GM13977 (cell line): ENCODE results near the gene RANBP9.

Experiments
- DNase-seq: peaks from one replicate; pipeline ENCODE4 v3.0.0; 2012; ENCODE audit warnings: low spot score
- in situ Hi-C: fragments of 300-500 bp; cut with MboI; formaldehyde crosslinking; loops from one replicate; pipeline ENCODE4 v1.12.0; 2022; ENCODE audit warnings: low sequenced_read_pairs, low pct_unique_long_range_greater_than_20kb, mixed read lengths, inconsistent platforms; ENCODE audit not compliant: unreplicated experiment
- TF ChIP-seq, protein P1 (sequence below): IDR thresholded peaks from 2 replicates; pipeline ENCODE4 v1.5.1; 2012; ENCODE audit warnings: mild to moderate bottlenecking, control low read depth; ENCODE audit not compliant: insufficient read depth; ENCODE audit errors: extremely low read depth, missing control alignments

Gene RANBP9

DNA sequence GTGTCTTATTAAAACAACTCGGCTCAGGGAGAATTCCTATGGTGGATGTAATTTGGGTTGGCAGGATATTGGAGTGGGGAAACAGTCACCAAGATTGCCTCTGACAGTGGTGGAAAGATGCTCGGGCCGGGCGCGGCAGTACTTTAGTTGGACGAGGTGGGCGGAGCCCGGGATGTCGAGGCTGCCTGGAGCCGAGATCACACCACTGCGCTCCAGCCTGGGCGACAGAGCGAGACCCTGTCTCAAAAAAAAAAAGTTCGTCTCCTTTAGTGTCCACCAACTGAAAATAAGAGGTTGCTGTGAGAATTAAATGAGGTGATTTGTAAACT, 95.9 kb downstream of the RANBP9 start:
- TF ChIP-seq, protein P1, sequence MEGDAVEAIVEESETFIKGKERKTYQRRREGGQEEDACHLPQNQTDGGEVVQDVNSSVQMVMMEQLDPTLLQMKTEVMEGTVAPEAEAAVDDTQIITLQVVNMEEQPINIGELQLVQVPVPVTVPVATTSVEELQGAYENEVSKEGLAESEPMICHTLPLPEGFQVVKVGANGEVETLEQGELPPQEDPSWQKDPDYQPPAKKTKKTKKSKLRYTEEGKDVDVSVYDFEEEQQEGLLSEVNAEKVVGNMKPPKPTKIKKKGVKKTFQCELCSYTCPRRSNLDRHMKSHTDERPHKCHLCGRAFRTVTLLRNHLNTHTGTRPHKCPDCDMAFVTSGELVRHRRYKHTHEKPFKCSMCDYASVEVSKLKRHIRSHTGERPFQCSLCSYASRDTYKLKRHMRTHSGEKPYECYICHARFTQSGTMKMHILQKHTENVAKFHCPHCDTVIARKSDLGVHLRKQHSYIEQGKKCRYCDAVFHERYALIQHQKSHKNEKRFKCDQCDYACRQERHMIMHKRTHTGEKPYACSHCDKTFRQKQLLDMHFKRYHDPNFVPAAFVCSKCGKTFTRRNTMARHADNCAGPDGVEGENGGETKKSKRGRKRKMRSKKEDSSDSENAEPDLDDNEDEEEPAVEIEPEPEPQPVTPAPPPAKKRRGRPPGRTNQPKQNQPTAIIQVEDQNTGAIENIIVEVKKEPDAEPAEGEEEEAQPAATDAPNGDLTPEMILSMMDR = no peak
- DNase-seq = no peak
- in situ Hi-C loops = no loop called here

DNA sequence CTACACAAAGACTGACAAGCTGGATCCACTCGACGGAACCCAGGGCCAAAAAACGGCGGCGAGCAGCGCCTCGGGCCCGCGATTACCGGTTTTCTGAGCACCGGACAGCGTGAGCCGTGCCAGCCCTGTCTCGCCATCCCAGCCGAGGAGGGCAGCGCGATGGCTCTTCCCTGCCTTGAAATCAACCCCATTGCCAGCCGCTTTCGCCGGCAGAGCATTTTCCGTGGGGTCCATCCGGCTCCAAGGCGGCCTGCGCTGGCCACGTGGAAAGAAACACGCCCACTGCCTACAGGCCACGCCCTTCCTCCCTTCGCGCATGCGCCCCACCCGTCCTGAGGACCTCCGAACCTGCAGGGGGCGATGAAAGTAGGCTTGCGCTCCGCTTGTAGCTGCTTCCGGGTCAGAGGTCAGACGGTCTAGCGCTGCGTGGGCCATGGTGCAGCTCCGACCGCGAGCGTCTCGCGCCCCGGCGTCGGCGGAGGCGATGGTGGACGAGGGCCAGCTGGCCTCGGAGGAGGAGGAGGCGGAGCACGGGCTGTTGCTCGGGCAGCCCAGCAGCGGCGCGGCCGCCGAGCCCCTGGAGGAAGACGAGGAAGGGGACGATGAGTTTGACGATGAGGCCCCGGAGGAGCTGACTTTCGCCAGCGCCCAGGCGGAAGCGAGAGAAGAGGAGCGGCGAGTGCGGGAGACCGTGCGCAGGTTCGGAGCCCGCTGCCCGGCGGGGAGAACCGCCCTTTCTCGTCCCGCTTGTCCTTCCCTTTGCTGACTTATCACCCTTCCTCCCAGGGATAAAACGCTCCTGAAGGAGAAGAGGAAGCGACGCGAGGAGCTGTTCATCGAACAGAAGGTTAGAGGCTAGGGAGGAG, 96.5 kb downstream of the RANBP9 start, which contains the start of gene NOL7:
Gene NOL7, plus strand, starts transcription at position 410 of the 866 bp plus-strand sequence. Its CDS starts 24 bp downstream, at position 434.
- in situ Hi-C loops = no loop called here
- TF ChIP-seq, protein P1 = peak; percentile 96
- peak; percentile 98 for DNase-seq

DNA sequence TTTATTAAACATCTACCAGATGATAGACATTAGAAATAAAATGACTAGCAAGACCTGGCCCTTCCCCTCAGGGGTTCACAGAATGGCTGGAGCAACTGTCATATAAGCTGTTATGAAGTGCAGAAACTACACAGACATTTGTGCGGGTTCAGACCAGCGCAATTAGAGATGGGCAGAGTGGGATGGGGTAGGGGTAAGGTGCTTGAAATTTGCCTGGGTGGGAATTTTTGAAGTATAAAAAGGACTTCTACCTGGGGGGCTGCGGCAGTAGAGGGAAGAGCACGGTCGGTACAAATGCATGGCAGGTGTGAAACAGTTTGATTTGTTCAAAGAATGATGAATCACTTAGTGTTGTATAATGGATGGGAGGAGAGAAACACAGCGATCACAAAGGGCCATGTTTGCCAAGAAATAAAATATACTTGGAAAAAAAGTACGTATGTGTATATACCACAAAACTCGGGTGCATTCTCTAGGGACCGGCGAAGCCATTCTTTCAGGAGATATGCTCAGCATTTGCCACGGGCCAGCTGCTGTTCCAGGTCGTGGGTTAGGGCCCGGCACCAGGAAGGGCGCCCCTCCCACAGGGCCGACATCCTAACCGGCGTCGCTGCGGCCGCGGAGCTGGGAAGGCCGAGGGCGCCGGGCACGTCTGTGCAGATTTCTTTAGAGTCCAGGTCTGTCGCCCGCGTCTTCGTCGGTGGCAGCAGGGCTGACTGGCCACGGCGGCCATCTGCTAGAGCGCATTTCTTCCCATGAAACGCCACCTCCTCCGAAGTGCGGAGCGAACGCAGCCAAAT, 97.3 kb downstream of the RANBP9 start:
- DNase-seq = peak; percentile 51
- in situ Hi-C loops = no loop called here
- TF ChIP-seq, protein P1 = no peak

DNA sequence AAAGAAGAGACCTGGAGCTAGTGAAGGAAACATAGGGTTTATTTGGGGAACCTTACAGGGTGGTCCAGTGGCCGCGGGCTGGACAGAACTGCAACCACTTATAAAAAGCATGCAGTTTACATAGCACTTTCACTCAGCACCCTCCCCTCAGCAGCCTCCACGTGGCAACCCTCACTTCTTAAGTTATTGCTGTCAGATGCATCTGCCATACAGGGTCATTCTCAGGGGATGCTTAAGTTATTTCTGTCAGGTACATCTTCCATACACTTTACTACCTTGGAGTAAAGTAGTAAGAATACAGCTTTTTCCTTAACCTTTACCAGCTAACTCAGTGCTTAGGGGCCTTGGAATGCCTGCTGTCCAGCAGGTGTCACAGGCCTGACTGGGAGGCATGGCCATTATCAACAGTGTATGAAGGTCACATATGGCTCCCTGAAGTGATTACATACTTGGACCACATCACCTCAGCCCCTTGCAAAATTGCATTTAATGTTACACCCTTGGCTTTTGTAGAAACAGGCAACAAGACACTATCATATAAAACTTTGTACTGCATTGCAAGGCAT, 98.5 kb downstream of the RANBP9 start:
- in situ Hi-C loops = no loop called here
- DNase-seq = no peak
- TF ChIP-seq, protein P1 = no peak

DNA sequence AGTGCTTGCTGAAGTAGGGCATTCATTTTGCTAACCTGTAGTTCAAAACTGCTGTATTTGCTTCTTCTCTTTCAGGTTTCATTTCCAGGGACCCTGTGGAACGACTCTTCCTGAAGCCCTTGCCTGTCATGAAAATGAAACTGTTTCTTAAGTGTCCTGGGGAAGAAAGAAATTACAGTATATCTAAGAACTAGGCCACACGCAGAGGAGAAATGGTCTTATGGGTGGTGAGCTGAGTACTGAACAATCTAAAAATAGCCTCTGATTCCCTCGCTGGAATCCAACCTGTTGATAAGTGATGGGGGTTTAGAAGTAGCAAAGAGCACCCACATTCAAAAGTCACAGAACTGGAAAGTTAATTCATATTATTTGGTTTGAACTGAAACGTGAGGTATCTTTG, 99.9 kb downstream of the RANBP9 start:
- TF ChIP-seq, protein P1 = no peak
- no peak for DNase-seq
- in situ Hi-C loops = no loop called here

DNA sequence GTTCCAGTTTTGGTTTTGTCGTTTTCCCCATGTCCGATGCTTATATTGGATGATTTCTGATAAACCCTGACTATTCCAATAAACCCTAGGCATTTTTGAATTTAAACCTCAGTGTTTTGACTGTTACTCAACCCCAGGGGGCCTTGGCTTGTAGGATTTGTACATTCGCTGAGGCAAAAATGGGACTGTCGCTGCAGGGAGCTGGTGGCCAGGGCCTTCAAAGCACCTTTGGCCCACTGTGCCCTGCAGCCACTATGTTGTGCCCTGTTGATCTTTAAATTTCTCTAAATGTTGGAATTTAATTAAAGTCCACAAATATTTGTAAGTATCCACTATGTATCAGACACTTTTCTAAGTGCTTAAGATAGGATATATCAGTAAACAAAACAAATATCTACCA, 106.0 kb downstream of the RANBP9 start:
- DNase-seq = no peak
- TF ChIP-seq, protein P1 = no peak
- in situ Hi-C loops = no loop called here
